ENCODE results near the gene FBLN5. TPM values are rescaled to one million over a fixed set of nuclear protein-coding genes. Genes with fewer than 3 reads are reported as not detected.
"Not testable (repeated sequence)": the region's sequence is repeated elsewhere in the genome, so short reads cannot be mapped to it uniquely, and the experiment has no call there.

FBLN5 gene
- polyA plus RNA-seq, 2 donors = 3.3 to 9.7 TPM

DNA sequence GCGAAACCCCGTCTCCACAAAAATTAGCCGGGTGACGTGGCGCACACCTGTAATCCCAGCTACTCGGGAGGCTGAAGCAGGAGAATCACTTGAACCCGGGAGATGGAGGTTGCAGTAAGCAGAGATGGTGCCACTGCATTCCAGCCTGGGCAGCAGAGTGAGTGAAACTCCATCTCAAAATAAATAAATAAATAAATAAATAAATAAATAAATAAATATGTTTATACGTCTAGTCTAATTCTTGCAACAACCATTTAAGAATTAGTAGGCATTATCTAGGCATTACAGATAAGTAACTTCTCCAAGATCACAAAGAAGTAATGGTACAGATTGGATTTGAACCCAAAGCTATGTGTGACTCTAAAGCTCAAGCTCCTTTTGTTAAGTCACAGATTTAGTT lies 102.4 kb downstream of the FBLN5 start:
- 91 to 97% methylated on average over 8 of the region's 8 CpGs for WGBS, 2 donors

GRCh38 chr14:91844029-91844428 lies 103.5 kb downstream of the FBLN5 start:
- Histone ChIP-seq H3K36me3 (ENCODE audit: control insufficient read depth in 2 of 2, insufficient read depth in 2 of 2, low read length in 1 of 2) (no peaks in the 10 kb centered on the region), H3K27me3 (ENCODE audit: control insufficient read depth in 1 of 2, insufficient read depth in 2 of 2, low read length in 2 of 2) (no peaks in the 10 kb centered on the region), H3K27ac (ENCODE audit: low read depth in 2 of 2, low read length in 1 of 2) (no peak overlapping the region), H3K4me3 (ENCODE audit: low read depth in 1 of 2, low read length in 2 of 2) (no peak overlapping the region), H3K4me1 (ENCODE audit: control insufficient read depth in 2 of 2, insufficient read depth in 2 of 2, low read length in 1 of 2) (no peaks in the 10 kb centered on the region), H3K9me3 (ENCODE audit: control insufficient read depth in 2 of 2, insufficient read depth in 1 of 2, low read depth in 1 of 2, low read length in 1 of 2) (no peaks in the 10 kb centered on the region)
- 68 to 74% methylated on average over 4 of the region's 4 CpGs for WGBS, 2 donors

More for the DNA sequence above, 102.4 kb downstream of the FBLN5 start:
- H3K27ac ChIP-seq (ENCODE audit: low read depth in 2 of 2, low read length in 1 of 2); H3K9me3 ChIP-seq (ENCODE audit: control insufficient read depth in 2 of 2, insufficient read depth in 1 of 2, low read depth in 1 of 2, low read length in 1 of 2); H3K4me1 ChIP-seq (ENCODE audit: control insufficient read depth in 2 of 2, insufficient read depth in 2 of 2, low read length in 1 of 2); H3K4me3 ChIP-seq (ENCODE audit: low read depth in 1 of 2, low read length in 2 of 2); H3K36me3 ChIP-seq (ENCODE audit: control insufficient read depth in 2 of 2, insufficient read depth in 2 of 2, low read length in 1 of 2); H3K27me3 ChIP-seq (ENCODE audit: control insufficient read depth in 1 of 2, insufficient read depth in 2 of 2, low read length in 2 of 2): not testable (repeated sequence)

- Histone ChIP-seq H3K36me3 (ENCODE audit: control insufficient read depth in 2 of 2, insufficient read depth in 2 of 2, low read length in 1 of 2) (no peaks in the 10 kb centered on the region), H3K27me3 (ENCODE audit: control insufficient read depth in 1 of 2, insufficient read depth in 2 of 2, low read length in 2 of 2) (no peaks in the 10 kb centered on the region), H3K27ac (ENCODE audit: low read depth in 2 of 2, low read length in 1 of 2) (no peak overlapping the region), H3K9me3 (ENCODE audit: control insufficient read depth in 2 of 2, insufficient read depth in 1 of 2, low read depth in 1 of 2, low read length in 1 of 2) (no peaks in the 10 kb centered on the region), H3K4me1 (ENCODE audit: control insufficient read depth in 2 of 2, insufficient read depth in 2 of 2, low read length in 1 of 2) (no peaks in the 10 kb centered on the region), H3K4me3 (ENCODE audit: low read depth in 1 of 2, low read length in 2 of 2) (no peak overlapping the region)
- 69 to 80% methylated on average over 4 of the region's 4 CpGs for WGBS, 2 donors
Measured at GRCh38 chr14:91843437-91843836, 104.1 kb downstream of the FBLN5 start.

DNA sequence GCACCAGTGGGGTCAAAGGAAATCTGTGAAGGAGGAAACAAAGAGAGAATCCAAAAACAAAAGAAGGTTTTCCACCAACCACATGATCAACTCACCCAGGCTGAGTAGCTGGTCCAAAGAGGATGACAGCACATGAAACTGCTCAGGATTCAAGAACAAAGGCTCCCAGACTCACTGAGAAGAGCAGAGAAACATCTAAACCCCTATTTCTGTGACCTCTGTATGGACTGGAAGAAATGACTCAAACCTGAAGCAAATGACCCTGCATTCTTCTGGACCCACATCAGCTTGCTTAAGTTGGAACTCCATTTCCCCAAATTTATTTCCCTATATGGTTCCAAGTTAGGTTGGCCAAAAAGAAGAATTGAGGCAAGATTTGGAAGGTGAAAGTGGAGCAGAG lies 106.4 kb downstream of the FBLN5 start:
- H3K27ac ChIP-seq (ENCODE audit: low read depth in 2 of 2, low read length in 1 of 2) = no peak overlapping the region
- peaks cover 0 to 5% of the 10 kb centered on the region in 2 donors for H3K4me1 ChIP-seq (ENCODE audit: control insufficient read depth in 2 of 2, insufficient read depth in 2 of 2, low read length in 1 of 2)
- H3K27me3 ChIP-seq (ENCODE audit: control insufficient read depth in 1 of 2, insufficient read depth in 2 of 2, low read length in 2 of 2) = no peaks in the 10 kb centered on the region
- no peak overlapping the region for H3K4me3 ChIP-seq (ENCODE audit: low read depth in 1 of 2, low read length in 2 of 2)
- no peaks in the 10 kb centered on the region for H3K36me3 ChIP-seq (ENCODE audit: control insufficient read depth in 2 of 2, insufficient read depth in 2 of 2, low read length in 1 of 2)
- H3K9me3 ChIP-seq (ENCODE audit: control insufficient read depth in 2 of 2, insufficient read depth in 1 of 2, low read depth in 1 of 2, low read length in 1 of 2) = no peaks in the 10 kb centered on the region

DNA sequence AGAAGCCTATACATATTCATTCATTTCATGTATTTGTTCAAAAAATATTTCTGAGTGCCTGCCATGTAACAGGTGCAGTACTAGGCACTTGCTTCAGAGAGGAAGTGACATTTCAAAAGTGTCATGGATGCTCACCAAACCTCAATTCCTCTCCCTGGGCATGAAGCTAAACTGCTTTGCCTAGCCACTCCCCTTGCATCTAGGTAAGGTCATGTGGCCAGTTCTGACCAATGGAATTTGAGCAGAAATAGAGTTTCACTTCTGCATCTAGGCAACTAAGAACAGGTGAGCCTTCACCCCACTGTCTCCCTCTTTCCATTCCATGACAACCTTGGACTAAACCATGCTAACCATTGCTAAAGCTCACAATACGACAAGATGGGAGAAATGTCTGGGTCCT lies 107.7 kb downstream of the FBLN5 start:
- Histone ChIP-seq H3K36me3 (ENCODE audit: control insufficient read depth in 2 of 2, insufficient read depth in 2 of 2, low read length in 1 of 2) (no peaks in the 10 kb centered on the region), H3K9me3 (ENCODE audit: control insufficient read depth in 2 of 2, insufficient read depth in 1 of 2, low read depth in 1 of 2, low read length in 1 of 2) (peaks cover 0 to 3% of the 10 kb centered on the region in 2 donors), H3K4me3 (ENCODE audit: low read depth in 1 of 2, low read length in 2 of 2) (no peak overlapping the region), H3K27ac (ENCODE audit: low read depth in 2 of 2, low read length in 1 of 2) (no peak overlapping the region), H3K4me1 (ENCODE audit: control insufficient read depth in 2 of 2, insufficient read depth in 2 of 2, low read length in 1 of 2) (peaks cover 0 to 5% of the 10 kb centered on the region in 2 donors), H3K27me3 (ENCODE audit: control insufficient read depth in 1 of 2, insufficient read depth in 2 of 2, low read length in 2 of 2) (no peaks in the 10 kb centered on the region)
- 98 to 100% methylated on average over 1 of the region's 1 CpG for WGBS, 2 donors

- H3K36me3 ChIP-seq (ENCODE audit: control insufficient read depth in 2 of 2, insufficient read depth in 2 of 2, low read length in 1 of 2) = no peaks in the 10 kb centered on the region
- H3K27me3 ChIP-seq (ENCODE audit: control insufficient read depth in 1 of 2, insufficient read depth in 2 of 2, low read length in 2 of 2) = no peaks in the 10 kb centered on the region
- peaks cover 0 to 3% of the 10 kb centered on the region in 2 donors for H3K9me3 ChIP-seq (ENCODE audit: control insufficient read depth in 2 of 2, insufficient read depth in 1 of 2, low read depth in 1 of 2, low read length in 1 of 2)
- 41 to 43% methylated on average over 12 of the region's 12 CpGs for WGBS, 2 donors
- H3K4me3 ChIP-seq (ENCODE audit: low read depth in 1 of 2, low read length in 2 of 2) = peak overlapping the region; percentile 72 to 84
- H3K4me1 ChIP-seq (ENCODE audit: control insufficient read depth in 2 of 2, insufficient read depth in 2 of 2, low read length in 1 of 2) = peaks cover 0 to 5% of the 10 kb centered on the region in 2 donors
- peak overlapping the region; percentile 53 to 80 for H3K27ac ChIP-seq (ENCODE audit: low read depth in 2 of 2, low read length in 1 of 2)
Measured at GRCh38 chr14:91837076-91837475, 110.4 kb downstream of the FBLN5 start.

DNA sequence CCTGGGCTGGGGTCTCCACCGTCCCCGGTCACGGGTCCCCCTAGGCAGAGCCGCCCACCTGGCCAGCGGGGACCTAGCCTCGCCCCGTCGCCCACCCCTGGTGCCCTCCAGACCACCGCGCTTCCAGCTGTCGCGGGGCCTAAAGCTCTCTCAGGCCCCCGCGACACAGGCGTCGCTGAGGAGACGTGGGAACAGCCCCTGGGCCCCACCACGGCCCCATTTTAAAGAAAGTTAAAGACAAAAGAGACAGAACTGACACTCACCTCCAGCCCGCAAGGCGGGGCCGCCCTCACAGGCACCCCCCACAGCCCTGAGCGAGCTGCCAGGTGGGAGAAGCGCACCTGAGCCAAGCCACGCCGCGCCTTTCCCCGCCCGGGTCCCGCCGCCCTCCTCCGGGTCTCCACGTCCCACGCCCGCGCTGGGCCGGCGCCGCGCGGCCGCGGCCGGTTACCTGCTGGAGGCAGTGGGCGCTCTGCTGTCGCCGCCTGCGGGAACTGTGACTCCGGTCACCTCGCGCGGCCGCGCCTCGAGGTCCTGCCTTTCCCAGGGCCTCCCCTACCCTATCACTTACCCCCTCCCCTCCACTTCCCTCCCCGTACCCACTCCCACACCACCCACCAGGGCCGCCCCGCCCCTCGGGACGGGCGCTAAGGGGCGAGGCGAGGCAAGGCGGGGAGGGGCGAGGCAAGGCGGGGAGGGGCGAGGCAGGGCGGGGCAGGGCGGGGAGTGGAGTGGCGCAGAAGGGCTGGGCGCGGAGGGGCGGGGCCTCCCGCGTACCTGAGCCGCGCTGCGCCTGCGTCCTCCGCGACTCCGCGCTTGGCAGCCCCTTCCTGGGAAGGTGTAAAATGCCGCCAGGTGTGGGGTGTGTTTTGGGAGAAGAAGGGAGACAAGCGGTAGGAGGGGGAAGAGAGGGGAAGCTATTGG lies 111.3 kb downstream of the FBLN5 start:
- Histone ChIP-seq H3K9me3 (ENCODE audit: control insufficient read depth in 2 of 2, insufficient read depth in 1 of 2, low read depth in 1 of 2, low read length in 1 of 2) (peaks cover 0 to 3% of the 10 kb centered on the region in 2 donors), H3K36me3 (ENCODE audit: control insufficient read depth in 2 of 2, insufficient read depth in 2 of 2, low read length in 1 of 2) (no peaks in the 10 kb centered on the region), H3K27me3 (ENCODE audit: control insufficient read depth in 1 of 2, insufficient read depth in 2 of 2, low read length in 2 of 2) (no peaks in the 10 kb centered on the region), H3K27ac (ENCODE audit: low read depth in 2 of 2, low read length in 1 of 2) (peak overlapping the region; percentile 80 to 87), H3K4me3 (ENCODE audit: low read depth in 1 of 2, low read length in 2 of 2) (peak overlapping the region; percentile 72 to 84), H3K4me1 (ENCODE audit: control insufficient read depth in 2 of 2, insufficient read depth in 2 of 2, low read length in 1 of 2) (peaks cover 0 to 5% of the 10 kb centered on the region in 2 donors)
- WGBS, 2 donors = 1 to 2% methylated on average over 53 to 84 of the region's 84 CpGs

GRCh38 chr14:91835197-91835919 lies 112.1 kb downstream of the FBLN5 start:
- Histone ChIP-seq H3K9me3 (ENCODE audit: control insufficient read depth in 2 of 2, insufficient read depth in 1 of 2, low read depth in 1 of 2, low read length in 1 of 2) (peaks cover 0 to 3% of the 10 kb centered on the region in 2 donors), H3K27me3 (ENCODE audit: control insufficient read depth in 1 of 2, insufficient read depth in 2 of 2, low read length in 2 of 2) (no peaks in the 10 kb centered on the region), H3K4me1 (ENCODE audit: control insufficient read depth in 2 of 2, insufficient read depth in 2 of 2, low read length in 1 of 2) (peaks cover 0 to 5% of the 10 kb centered on the region in 2 donors), H3K27ac (ENCODE audit: low read depth in 2 of 2, low read length in 1 of 2) (peak overlapping the region; percentile 80 to 87), H3K36me3 (ENCODE audit: control insufficient read depth in 2 of 2, insufficient read depth in 2 of 2, low read length in 1 of 2) (no peaks in the 10 kb centered on the region), H3K4me3 (ENCODE audit: low read depth in 1 of 2, low read length in 2 of 2) (peak overlapping the region; percentile 72 to 84)
- 5 to 7% methylated on average over 19 of the region's 19 CpGs for WGBS, 2 donors

DNA sequence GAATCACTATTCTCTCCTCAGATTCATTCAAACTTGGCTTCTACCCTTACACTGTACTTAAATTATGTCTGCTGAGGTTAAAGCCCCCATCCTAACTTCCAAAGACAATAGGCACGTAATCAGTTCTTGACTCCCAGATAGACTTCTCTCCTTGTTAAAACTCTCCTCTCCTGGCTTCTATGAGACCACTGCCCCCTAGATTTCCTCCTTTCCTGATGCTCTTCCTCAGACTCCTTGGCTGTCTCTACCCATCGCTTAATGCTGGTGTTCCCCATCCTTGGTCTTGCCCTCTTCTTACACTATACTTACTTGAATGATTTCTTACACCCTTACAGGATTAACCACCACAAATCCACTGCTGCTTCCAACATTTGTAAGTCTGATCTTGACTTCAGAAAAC lies 112.9 kb downstream of the FBLN5 start:
- Histone ChIP-seq H3K4me1 (ENCODE audit: control insufficient read depth in 2 of 2, insufficient read depth in 2 of 2, low read length in 1 of 2) (peaks cover 0 to 5% of the 10 kb centered on the region in 2 donors), H3K27me3 (ENCODE audit: control insufficient read depth in 1 of 2, insufficient read depth in 2 of 2, low read length in 2 of 2) (no peaks in the 10 kb centered on the region), H3K9me3 (ENCODE audit: control insufficient read depth in 2 of 2, insufficient read depth in 1 of 2, low read depth in 1 of 2, low read length in 1 of 2) (peaks cover 0 to 3% of the 10 kb centered on the region in 2 donors), H3K4me3 (ENCODE audit: low read depth in 1 of 2, low read length in 2 of 2) (no peak overlapping the region), H3K36me3 (ENCODE audit: control insufficient read depth in 2 of 2, insufficient read depth in 2 of 2, low read length in 1 of 2) (no peaks in the 10 kb centered on the region), H3K27ac (ENCODE audit: low read depth in 2 of 2, low read length in 1 of 2) (no peak overlapping the region)
- WGBS, 2 donors = 77 to 79% methylated on average over 2 of the region's 2 CpGs

All from esophagus (tissue), 2 donors.